HG03039 (cell line): Measurements from ENCODE around the gene RIMS1.
"Not testable (repeated sequence)": the region's sequence is repeated elsewhere in the genome, so short reads cannot be mapped to it uniquely, and the experiment has no call there.

ENCODE experiments used
- ATAC-seq: cut with Tn5 transposase; IDR thresholded peaks from one replicate; pipeline ENCODE4 v1.9.1; 2021; ENCODE audit warnings: mild to moderate bottlenecking, moderate library complexity; ENCODE audit not compliant: unreplicated experiment

The RIMS1 gene

GRCh38 chr6:72322771-72323170 lies 436.4 kb downstream of the RIMS1 start:
- ATAC-seq: no peak

GRCh38 chr6:72324591-72324990 lies 438.2 kb downstream of the RIMS1 start:
- ATAC-seq: no peak

- no peak for ATAC-seq
Measured at GRCh38 chr6:72328775-72329174, 442.4 kb downstream of the RIMS1 start.

GRCh38 chr6:72335203-72335602 lies 448.9 kb downstream of the RIMS1 start:
- not testable (repeated sequence) for ATAC-seq

GRCh38 chr6:72348926-72349325 lies 462.6 kb downstream of the RIMS1 start:
- no peak for ATAC-seq

GRCh38 chr6:72350296-72350881 lies 464.0 kb downstream of the RIMS1 start:
- no peak for ATAC-seq

- ATAC-seq: no peak
Measured at GRCh38 chr6:72363844-72364740, 477.7 kb downstream of the RIMS1 start.

- no peak for ATAC-seq
Measured at GRCh38 chr6:72365773-72366172, 479.4 kb downstream of the RIMS1 start.

- ATAC-seq: no peak
Measured at GRCh38 chr6:72367439-72367838, 481.1 kb downstream of the RIMS1 start.

- ATAC-seq: no peak
Measured at GRCh38 chr6:72371473-72371872, 485.1 kb downstream of the RIMS1 start.

GRCh38 chr6:72374172-72374571 lies 487.8 kb downstream of the RIMS1 start:
- no peak for ATAC-seq

GRCh38 chr6:72374857-72375256 lies 488.5 kb downstream of the RIMS1 start:
- ATAC-seq: no peak

- ATAC-seq: no peak
Measured at GRCh38 chr6:72376736-72377135, 490.4 kb downstream of the RIMS1 start.

- no peak for ATAC-seq
Measured at GRCh38 chr6:72381076-72381475, 494.7 kb downstream of the RIMS1 start.

GRCh38 chr6:72382602-72383529 lies 496.5 kb downstream of the RIMS1 start:
- peak; percentile 97 for ATAC-seq

GRCh38 chr6:72386324-72386723 lies 500.0 kb downstream of the RIMS1 start:
- ATAC-seq: no peak

GRCh38 chr6:72389698-72390097 lies 503.3 kb downstream of the RIMS1 start:
- ATAC-seq: no peak

GRCh38 chr6:72390548-72390947 lies 504.2 kb downstream of the RIMS1 start:
- ATAC-seq: no peak

- peak; percentile 53 for ATAC-seq
Measured at GRCh38 chr6:72401865-72402264, 515.5 kb downstream of the RIMS1 start.

- no peak for ATAC-seq
Measured at GRCh38 chr6:72403413-72403812, 517.1 kb downstream of the RIMS1 start.

- peak; percentile 45 for ATAC-seq
Measured at GRCh38 chr6:72406517-72406916, 520.2 kb downstream of the RIMS1 start.
